DND-41 (cell line): ENCODE results near the gene EDN2.

Source experiments
- EZH2 ChIP-seq: IDR thresholded peaks from 3 replicates; pipeline ENCODE4 v1.6.1; 2012; ENCODE audit warnings: borderline replicate concordance, low read depth, mild to moderate bottlenecking, moderate library complexity, low read length, inconsistent platforms; ENCODE audit not compliant: severe bottlenecking
- TF ChIP-seq, protein P1 (sequence below): IDR thresholded peaks from 2 replicates; pipeline ENCODE4 v1.5.1; 2012; ENCODE audit warnings: borderline replicate concordance, low read length, moderate library complexity, mild to moderate bottlenecking; ENCODE audit not compliant: poor library complexity, severe bottlenecking; ENCODE audit errors: extremely low read depth

DNA sequence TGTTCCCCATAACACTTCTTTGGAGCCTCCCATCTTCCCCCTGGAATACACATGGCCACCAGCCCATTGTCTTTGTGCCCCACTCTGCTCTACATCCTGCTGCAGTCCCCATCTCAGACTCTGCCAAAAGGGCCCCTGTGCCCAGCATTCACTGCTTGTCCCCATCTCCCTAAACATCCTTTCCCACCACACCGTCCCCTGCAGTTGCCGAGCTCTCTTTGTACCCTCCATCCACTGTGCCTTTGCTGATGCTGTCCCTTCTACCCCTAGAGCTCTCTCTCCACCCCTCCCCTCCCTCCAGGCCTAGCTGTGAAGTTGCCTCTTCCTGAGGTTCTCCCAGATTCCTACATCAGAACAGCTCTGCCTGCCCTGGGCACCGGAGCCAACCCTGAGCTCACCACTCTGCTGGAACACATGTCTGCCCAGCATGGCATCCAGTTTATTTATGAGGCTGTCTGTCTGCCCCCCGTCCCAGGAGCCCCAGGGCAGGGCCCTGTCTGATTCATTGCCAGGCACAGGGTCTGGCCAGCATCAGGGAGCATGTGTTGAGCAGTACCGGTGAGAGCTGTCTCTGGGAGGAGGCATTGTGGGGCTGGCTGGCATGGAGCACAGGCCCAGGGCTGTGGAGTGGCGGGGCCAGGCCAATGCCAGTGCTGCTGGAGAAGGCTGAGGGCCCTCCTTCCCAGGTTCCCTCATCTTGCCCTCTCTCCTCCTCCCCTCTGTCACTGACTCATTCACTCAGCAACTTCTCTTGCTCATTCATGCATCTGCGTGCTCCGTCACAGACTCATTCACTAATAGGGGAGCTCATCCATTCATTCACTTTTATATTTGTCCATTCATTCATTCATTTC lies 28.8 kb downstream of the EDN2 start:
- TF ChIP-seq, protein P1, sequence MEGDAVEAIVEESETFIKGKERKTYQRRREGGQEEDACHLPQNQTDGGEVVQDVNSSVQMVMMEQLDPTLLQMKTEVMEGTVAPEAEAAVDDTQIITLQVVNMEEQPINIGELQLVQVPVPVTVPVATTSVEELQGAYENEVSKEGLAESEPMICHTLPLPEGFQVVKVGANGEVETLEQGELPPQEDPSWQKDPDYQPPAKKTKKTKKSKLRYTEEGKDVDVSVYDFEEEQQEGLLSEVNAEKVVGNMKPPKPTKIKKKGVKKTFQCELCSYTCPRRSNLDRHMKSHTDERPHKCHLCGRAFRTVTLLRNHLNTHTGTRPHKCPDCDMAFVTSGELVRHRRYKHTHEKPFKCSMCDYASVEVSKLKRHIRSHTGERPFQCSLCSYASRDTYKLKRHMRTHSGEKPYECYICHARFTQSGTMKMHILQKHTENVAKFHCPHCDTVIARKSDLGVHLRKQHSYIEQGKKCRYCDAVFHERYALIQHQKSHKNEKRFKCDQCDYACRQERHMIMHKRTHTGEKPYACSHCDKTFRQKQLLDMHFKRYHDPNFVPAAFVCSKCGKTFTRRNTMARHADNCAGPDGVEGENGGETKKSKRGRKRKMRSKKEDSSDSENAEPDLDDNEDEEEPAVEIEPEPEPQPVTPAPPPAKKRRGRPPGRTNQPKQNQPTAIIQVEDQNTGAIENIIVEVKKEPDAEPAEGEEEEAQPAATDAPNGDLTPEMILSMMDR, result no peak
- TF ChIP-seq EZH2, result no peak
